ENCODE measurements around the gene TMEM204.

TMEM204 gene

DNA sequence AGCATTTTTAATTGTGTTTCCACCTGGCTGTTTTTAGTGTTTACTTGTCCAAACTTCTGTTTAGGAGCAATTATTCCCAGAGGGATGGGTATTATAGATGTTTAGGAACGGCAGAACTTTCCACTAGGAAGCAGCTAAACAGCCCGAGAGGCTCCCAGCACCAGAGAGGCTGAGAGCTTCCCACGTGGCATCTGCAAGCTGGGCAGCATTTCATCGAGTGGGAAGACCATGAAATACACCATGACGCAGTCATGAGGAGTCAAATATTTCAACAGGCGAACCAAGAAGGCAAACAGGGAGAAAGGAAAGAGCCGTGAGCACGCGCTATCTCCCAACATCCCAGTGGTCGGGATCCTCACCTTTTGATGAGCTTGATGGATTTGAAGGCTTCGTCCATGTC lies 24.1 kb downstream of the TMEM204 start:
- TF ChIP-seq, protein P1, sequence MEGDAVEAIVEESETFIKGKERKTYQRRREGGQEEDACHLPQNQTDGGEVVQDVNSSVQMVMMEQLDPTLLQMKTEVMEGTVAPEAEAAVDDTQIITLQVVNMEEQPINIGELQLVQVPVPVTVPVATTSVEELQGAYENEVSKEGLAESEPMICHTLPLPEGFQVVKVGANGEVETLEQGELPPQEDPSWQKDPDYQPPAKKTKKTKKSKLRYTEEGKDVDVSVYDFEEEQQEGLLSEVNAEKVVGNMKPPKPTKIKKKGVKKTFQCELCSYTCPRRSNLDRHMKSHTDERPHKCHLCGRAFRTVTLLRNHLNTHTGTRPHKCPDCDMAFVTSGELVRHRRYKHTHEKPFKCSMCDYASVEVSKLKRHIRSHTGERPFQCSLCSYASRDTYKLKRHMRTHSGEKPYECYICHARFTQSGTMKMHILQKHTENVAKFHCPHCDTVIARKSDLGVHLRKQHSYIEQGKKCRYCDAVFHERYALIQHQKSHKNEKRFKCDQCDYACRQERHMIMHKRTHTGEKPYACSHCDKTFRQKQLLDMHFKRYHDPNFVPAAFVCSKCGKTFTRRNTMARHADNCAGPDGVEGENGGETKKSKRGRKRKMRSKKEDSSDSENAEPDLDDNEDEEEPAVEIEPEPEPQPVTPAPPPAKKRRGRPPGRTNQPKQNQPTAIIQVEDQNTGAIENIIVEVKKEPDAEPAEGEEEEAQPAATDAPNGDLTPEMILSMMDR (conservative IDR thresholded peaks at IDR 0.05): no peak
- H3K27ac ChIP-seq: no peak overlapping the region

DNA sequence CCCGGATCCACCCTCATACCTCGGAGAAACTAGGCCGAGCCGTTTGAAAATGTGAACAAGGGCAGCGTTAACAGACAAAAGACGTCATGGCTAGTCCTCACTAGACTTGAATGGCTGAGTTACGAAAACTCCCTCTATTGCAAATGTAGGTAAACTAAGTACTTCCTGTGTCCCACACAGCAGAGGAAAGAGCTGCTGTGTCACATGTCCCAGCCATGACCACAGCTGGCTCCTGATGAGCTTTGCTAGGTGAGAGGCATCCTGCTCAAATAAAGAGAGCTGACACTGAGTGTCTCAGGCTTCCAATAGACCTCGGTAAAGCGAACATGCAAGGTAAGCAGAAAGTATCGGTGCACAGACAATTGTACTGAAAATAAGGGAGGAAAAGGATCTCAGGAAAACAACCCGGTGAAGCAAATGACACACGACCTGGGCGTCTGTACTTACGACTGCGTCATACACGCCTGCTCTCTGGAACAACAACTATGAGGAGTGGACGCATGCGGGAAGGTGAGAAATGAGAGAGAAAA lies 26.0 kb downstream of the TMEM204 start:
- H3K27ac ChIP-seq: no peak overlapping the region
- TF ChIP-seq, protein P1 (conservative IDR thresholded peaks at IDR 0.05): no peak

DNA sequence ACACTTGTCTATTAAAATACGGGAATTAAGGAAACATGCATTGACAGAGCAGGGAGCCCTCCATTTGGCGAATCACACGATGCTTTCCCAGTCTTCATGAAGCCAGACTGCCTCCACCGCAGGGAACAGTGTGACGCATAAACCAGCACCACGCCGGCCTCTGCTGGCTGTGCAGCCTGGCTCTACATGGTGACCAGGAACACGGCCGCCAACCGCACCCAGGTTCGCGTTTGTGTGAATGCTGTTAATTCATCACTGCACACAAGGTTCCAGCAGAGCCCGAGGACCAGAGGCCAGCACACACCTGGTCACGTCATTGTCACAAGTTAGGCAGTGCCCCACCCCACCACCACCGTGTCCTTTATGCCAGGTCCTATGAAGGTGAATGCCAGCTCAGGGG lies 26.7 kb downstream of the TMEM204 start:
- H3K27ac ChIP-seq: no peak overlapping the region
- TF ChIP-seq, protein P1 (conservative IDR thresholded peaks at IDR 0.05): no peak

DNA sequence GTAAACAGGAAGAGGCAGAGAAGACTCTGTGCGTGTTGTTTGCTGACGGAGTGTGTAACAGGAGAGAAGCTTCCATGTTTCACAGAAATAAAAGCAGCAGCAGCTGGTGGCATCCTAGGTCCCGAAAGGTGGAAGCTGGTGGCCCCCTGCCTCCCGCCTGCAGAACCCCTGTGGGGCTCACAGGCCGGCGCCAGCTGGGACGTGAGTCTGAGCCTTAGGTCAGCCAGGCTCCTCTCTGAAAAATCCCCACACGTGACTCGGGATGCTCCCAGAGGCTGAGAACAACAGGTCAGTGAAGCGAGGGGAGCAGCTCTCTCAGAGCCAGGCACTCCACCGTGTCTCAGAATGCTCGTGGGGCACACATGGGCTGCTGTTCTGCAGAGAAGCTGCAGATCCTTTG lies 27.4 kb downstream of the TMEM204 start:
- no peak overlapping the region for H3K27ac ChIP-seq
- TF ChIP-seq, protein P1 (conservative IDR thresholded peaks at IDR 0.05): no peak

DNA sequence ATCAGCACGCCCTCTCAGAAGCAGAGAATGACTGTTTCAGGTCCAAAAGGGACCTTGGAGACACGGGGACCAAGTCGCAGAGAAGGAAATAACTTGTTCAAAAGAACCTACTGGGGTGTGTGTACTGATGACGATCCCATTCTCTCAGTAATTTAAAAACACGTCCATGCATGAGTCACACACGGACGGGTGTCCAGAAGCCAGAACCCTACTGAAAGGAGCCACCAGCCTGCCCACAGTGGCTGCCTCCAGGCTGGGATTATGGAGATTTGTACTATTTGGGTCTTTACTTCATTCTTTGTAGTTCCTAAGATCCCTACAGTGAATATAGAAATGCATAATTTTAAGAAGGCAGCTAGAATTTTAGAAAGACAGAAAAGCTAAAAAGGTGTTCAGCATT lies 27.8 kb downstream of the TMEM204 start:
- TF ChIP-seq, protein P1 (conservative IDR thresholded peaks at IDR 0.05): no peak
- no peak overlapping the region for H3K27ac ChIP-seq

DNA sequence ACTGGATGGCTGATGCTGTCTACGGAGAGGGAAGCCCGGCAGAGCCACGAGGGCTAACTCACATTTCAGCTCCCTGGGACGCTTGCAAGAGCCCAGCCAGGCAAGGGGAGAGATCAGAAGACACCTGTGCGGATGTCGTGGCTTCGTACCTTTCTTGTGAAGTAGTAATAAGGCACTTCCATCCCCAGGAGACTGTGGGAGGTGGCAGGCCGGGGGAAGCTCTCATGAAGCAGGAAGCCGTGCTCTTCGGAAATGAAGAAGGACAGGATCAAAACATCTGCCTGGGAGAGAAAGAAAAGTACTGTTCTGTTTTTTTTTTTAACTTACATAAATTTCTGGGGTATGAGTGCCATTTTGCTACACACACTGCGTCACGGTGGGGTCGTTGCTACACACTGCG lies 28.4 kb downstream of the TMEM204 start:
- TF ChIP-seq, protein P1 (conservative IDR thresholded peaks at IDR 0.05): no peak
- no peak overlapping the region for H3K27ac ChIP-seq

DNA sequence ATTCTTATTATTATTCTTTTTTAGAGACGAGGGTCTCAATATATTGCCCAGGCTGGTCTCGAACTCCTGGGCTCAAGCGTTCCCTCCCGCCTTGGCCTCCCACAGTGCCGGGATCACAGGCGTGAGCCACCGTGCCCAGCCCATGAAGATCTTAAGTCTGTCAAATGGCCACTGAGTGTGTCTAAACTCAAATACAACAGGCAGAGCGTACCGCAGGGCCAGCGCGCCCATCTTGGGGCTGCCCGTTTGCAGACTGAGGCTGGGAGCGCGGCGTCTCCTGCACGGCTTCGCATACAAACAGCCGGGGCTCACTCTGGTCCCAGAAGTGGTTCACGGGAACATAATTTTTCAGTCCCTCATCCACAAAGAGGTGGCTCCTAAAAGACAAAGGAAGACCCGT lies 30.3 kb downstream of the TMEM204 start:
- TF ChIP-seq, protein P1 (conservative IDR thresholded peaks at IDR 0.05): no peak

More for the DNA sequence above, 30.3 kb downstream of the TMEM204 start:
- no peak overlapping the region for H3K27ac ChIP-seq

Data from VCaP (cell line).